Left hindlimb (tissue), 1 donor: Measurements from ENCODE around the gene TSKU.
"Not testable (repeated sequence)": the region's sequence is repeated elsewhere in the genome, so short reads cannot be mapped to it uniquely, and the experiment has no call there.

Experiments
- DNase-seq: peaks from one replicate; pipeline ENCODE4 v3.0.0-alpha.2; 2018

The TSKU gene

GRCh38 chr11:76789443-76789719, 6.2 kb downstream of the TSKU start:
- DNase-seq, result no peak

DNA sequence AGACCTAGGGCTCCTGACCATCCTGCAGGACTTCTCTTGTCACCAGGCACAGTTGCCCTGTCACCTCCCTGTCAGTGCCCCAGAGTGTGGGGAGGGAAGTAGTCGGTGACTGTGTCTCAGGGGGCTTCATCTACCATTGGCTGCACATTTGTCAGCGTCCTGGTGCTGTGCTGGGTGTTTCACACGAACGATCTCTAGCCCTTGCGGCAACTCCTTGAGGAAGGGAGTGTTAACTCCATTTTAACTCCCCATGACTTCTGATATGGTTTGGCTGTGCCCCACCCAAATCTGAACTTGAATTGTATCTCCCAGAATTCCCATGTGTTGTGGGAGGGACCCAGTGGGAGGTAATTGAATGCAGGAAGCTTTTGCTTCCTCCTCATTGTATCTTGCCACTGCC, 7.1 kb downstream of the TSKU start:
- DNase-seq, result no peak

GRCh38 chr11:76791002-76791770, 8.0 kb downstream of the TSKU start:
- not testable (repeated sequence) for DNase-seq

DNA sequence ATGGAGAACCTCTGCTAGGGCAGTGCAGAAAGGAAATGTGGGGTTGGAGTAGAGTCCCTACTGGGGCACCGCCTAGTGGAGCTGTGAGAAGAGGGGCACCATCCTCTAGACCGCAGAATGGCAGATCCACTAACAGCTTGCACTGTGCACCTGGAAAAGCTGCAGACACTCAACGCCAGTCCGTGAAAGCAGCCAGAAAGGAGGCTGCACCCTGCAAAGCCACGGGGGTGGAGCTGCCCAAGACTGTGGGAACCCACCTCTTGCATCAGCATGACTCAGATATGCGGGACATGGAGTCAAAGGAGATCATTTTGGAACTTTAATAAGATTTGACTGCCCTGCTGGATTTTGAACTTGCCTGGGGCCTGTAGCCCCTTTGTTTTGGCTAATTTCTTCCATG, 8.7 kb downstream of the TSKU start:
- DNase-seq, result no peak

DNA sequence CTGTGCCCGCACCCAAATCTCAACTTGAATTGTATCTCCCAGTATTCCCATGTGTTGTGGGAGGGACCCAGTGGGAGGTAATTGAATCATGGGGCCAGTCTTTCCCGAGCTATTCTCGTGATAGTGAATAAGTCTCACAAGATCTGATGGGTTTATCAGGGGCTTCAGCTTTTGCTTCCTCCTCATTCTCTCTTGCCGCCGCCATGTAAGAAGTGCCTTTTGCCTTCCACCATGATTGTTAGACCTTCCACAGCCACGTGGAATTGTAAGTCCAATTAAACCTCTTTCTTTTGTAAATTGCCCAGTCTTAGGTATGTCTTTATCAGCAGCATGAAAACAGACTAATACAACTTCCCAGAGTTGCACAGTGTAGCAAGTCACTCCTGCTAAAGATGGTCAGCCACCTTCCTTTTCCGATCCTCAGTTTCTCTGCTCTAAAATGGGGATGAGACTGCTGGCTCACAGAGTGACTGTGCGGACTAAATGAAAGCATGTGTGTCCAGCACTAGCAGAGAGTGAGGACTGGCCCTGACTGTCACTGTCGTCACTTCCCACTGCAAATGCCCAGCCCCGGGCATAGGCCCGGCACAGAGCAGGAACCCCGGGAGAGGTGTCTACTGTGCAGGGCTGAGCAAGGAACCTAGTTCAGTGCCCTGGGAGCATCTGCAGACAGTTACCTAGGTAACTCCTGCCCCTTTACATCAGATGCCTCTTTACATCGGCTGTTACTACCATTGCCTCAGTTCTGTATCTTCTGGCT, 9.5 kb downstream of the TSKU start:
- DNase-seq, result no peak

DNA sequence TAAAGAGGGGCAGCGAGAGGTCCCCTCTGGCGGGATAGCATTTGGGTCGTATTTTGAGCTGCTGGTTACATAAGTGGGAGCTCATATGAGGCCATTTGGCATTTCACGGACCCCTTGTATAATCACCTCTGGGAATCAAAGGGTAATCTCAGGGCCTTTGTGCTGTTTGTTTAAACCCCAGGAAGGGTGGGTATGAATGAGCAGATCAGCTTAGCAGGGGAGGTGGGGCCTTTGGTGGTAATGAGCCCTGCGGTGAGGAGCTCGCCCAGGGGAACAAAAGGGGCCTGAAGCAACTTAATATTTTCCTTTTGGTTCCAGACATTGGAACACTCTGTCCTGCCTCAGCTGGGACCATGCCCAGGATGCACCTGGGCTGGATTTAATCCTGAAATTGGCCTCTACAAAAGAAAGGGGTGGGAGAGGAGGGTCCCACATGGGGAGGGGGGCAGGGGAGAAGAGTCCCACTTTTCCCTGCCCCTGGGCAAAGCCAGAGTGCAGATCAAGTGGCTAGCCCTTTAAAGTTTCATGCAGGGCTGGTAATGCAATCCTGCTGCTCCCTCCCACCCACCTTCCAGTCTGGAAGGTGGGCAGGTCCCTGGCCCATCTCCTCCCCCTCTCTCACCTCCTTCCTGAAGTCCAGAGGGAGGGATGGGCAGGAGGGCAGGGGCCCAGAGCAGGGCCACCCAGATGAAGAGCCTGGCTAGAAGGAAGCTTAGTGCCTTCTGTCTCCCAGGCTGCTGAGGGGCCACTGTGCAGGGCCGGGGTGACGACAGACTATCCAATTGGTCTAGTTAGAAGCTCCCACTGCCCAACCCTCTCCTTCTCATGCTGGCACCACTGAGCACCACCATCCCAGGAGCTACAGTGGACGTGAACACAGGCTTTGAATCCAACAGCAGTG, 10.5 kb downstream of the TSKU start:
- DNase-seq, result no peak

- DNase-seq, result no peak
Observed at GRCh38 chr11:76794371-76795289, 11.5 kb downstream of the TSKU start.

DNA sequence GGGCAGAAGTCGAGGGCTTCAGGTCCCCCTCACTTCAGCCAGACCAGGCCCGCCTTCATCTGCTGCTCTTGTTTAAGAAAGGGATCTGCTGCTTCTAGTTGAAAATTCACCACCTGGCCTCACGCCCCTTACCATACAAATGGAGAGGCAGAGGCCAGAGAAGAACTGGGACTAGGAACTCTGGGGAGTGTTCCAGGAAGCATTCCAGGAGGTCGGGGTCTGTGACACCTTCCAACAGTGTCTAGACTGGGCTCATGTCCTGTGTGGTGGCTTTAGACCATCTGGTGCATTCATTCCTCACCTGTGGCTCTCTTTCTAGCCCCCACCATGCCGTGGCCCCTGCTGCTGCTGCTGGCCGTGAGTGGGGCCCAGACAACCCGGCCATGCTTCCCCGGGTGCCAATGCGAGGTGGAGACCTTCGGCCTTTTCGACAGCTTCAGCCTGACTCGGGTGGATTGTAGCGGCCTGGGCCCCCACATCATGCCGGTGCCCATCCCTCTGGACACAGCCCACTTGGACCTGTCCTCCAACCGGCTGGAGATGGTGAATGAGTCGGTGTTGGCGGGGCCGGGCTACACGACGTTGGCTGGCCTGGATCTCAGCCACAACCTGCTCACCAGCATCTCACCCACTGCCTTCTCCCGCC, 12.3 kb downstream of the TSKU start:
- no peak for DNase-seq

- no peak for DNase-seq
Observed at GRCh38 chr11:76795936-76796441, 12.8 kb downstream of the TSKU start.

DNA sequence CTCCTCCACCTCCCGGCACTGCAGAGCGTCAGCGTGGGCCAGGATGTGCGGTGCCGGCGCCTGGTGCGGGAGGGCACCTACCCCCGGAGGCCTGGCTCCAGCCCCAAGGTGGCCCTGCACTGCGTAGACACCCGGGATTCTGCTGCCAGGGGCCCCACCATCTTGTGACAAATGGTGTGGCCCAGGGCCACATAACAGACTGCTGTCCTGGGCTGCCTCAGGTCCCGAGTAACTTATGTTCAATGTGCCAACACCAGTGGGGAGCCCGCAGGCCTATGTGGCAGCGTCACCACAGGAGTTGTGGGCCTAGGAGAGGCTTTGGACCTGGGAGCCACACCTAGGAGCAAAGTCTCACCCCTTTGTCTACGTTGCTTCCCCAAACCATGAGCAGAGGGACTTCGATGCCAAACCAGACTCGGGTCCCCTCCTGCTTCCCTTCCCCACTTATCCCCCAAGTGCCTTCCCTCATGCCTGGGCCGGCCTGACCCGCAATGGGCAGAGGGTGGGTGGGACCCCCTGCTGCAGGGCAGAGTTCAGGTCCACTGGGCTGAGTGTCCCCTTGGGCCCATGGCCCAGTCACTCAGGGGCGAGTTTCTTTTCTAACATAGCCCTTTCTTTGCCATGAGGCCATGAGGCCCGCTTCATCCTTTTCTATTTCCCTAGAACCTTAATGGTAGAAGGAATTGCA, 13.5 kb downstream of the TSKU start:
- DNase-seq, result no peak

DNA sequence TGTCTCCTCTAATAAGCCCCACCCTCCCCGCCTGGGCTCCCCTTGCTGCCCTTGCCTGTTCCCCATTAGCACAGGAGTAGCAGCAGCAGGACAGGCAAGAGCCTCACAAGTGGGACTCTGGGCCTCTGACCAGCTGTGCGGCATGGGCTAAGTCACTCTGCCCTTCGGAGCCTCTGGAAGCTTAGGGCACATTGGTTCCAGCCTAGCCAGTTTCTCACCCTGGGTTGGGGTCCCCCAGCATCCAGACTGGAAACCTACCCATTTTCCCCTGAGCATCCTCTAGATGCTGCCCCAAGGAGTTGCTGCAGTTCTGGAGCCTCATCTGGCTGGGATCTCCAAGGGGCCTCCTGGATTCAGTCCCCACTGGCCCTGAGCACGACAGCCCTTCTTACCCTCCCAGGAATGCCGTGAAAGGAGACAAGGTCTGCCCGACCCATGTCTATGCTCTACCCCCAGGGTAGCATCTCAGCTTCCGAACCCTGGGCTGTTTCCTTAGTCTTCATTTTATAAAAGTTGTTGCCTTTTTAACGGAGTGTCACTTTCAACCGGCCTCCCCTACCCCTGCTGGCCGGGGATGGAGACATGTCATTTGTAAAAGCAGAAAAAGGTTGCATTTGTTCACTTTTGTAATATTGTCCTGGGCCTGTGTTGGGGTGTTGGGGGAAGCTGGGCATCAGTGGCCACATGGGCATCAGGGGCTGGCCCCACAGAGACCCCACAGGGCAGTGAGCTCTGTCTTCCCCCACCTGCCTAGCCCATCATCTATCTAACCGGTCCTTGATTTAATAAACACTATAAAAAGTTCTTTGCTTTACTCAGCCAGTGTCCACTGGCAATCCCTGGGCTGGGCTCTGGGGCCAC, 14.4 kb downstream of the TSKU start:
- no peak for DNase-seq

DNA sequence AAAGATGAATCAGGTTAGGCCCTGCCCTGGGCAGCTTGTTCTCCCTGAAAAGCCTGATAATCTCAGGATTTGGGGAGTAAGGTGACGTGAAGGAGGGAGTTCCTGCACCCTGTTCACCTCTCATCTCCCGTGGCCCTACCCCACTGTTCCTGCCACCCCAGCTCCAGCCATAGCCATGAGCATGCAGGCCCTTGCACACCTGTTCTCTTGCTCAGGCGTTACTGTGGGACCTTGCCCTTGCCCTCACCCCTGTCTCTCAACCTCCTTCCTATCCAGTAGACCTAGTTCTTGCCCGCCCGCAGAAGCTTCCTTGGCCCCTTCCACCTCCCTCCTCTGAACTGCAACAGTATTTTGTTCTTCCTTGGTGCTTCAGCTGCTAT, 15.0 kb downstream of the TSKU start:
- no peak for DNase-seq

- no peak for DNase-seq
Observed at GRCh38 chr11:76798671-76799065, 15.5 kb downstream of the TSKU start.

DNA sequence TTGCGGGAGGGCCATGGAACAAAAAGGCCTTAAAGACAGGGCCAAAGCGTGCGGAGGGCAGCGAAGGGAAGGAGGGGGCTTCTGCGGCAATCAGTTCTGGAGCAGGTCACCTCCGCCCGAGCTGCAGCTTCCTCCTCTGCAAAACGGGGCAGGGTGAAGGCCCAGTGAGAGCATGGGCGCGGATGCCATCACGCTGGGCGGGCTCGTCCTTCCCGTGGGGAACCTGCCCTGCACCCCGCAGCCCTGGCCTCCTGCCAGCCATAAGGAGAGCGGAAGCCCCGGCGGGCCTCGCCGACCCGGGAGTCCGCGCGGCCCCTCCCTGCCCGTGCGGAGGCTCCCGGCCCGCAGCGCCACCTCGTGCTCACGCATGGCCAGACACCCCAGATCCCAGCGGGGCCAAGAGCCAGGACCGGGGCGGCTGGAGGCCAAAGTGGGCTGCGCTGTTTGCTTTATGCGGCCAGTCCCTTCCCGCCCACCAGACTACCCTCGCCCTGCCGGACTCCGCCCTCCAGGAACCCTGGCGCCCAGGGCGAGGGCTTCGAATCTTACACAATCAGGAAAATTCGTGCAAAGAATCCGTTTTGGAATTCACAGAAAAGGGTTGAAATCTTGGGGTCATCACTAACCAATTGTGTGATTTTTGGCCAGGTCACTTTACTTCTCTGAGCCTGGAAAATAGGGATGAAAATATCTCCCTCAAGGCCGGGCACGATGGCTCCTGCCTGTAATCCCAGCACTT, 16.1 kb downstream of the TSKU start:
- peak; percentile 90 for DNase-seq

DNA sequence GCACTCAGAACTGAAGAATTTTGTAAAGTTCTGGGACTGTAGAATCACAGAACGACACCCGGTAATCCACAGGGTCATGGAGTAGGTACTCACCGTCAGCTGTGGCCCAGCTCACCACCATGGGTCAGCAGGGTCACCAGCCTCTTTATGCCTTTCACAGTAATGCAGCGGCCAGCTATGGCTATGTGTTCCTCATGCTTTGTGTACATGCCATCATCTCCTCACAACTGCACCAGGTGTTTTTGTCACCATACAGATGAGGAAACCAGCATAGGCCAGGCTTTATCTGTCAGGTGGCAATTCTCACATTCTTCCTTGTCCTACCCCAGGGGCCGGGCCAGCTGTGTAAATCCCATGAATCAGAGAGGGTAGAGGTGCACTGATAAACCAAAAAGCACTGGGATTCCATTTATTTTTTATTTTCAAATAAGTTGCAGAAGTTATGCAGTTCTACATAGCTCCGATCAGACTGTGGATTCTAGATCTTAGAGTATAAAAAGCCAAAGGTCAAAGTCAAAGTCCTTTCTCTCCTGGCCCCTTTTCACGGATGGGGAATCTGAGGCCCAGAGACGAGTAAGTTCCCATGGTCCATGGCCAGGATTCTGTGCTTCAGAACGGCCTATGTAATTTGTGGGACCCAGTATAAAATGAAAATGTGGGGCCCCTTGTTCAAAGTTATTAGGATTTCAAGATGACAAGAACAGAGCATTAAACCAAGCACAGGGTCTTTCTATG, 17.5 kb downstream of the TSKU start:
- no peak for DNase-seq

DNA sequence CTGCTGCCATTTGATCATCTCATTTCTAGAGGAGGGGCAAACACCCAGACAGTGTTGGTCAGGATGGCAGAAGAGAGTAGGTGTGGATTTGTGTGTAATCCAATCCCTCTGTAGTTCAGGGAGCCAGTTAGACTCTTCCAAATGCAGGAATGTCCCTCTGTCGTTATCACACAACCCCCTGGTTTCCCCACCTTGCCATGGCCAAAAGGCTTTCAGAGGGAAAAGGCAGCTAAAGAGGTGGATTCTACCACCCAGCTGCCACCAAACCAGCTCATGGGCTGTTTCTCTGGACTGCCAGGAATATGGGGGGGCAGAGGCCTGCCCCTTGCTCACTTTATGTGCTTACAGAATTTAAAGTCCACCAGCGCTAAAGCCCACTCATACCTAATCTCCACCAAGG, 18.1 kb downstream of the TSKU start:
- DNase-seq, result no peak

DNA sequence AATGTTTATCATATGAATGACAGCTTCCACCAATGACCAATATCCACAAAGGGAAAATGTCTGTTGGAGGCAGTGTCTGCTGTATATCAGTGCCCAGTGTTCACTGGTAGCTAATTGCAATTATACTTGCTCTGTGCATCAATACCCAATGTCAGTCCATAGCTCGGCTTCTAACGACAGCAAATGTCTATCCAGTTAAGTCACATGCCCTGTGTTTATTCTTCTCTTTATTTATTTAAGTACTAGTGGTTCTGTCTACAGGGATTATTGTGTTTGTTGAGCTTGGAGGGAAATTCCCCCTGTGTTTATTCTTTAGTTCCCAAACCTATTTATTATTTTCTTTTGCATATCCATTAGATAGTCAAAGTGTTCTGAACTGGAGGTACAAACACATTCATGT, 18.6 kb downstream of the TSKU start:
- DNase-seq, result no peak

DNA sequence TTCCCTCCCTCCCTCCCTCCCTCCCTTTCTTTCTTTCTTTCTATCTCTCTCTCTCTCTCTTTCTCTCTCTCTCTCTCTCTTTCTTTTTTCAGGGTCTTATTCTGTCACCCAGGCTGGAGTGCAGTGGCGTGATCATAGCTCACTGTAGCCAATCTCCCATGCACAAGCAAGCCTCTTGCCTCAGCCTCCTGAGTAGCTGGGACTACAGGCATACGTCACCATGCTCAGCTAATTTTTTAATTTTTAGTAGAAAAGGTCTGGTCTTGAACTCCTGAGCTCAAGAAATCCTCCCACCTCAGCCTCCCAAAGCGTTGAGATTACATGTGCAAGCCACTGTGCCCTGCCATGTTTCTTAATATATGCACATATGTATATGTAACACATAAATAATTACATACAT, 19.0 kb downstream of the TSKU start:
- no peak for DNase-seq

DNA sequence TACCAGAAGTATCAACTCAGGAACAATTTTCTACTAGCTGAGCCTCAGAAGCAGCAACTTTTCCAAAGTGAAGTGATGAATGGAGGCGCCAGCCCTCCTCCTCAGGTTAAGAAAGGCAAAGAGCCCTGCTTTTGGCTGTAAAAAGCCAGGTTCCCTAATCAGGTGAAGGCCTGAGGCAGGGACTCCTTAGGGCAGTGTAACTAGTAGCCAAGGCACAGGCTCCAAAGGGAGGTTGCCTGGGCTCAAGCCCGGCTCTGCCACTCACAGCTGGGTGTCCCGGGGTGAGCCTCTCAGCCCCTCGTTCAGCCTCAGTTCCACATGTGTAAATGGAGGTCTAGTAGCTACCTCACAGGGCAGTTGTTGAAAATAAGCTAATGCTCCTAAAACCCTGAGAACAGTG, 19.5 kb downstream of the TSKU start:
- no peak for DNase-seq
